T-cell (primary cell): Measurements from ENCODE around the gene NEU1. TPM values are rescaled to one million over a fixed set of nuclear protein-coding genes. Genes with fewer than 3 reads are reported as not detected.
"Not testable (repeated sequence)": the region's sequence is repeated elsewhere in the genome, so short reads cannot be mapped to it uniquely, and the experiment has no call there.

Experiments used
- ATAC-seq, 4 experiments: fragments of 200-7000 bp in 3 of 4; fragments of 150-1000 bp in 1 of 4; cut with Tn5 transposase; replicated peaks in 1 of 4; 1 replicate in 3 of 4; 2 replicates in 1 of 4; pipeline ENCODE4 v1.10.0; 2021; ENCODE audit warnings: moderate library complexity in 3 of 4, mild to moderate bottlenecking in 2 of 4, moderate number of reproducible peaks in 1 of 4
- CTCF ChIA-PET, 2 donors: fragments of 300-600 bp; sonication (Branson Sonifier 250); formaldehyde crosslinking; loops; one replicate each; lab custom pipeline; 2022; ENCODE audit warnings: antibody characterized with exemption in 2 of 2; lab: Charles Lee
- POLR2A ChIA-PET, 2 donors: fragments of 300-600 bp; sonication (Branson Sonifier 250); formaldehyde crosslinking; loops; one replicate each; lab custom pipeline; 2022; ENCODE audit warnings: antibody characterized with exemption in 2 of 2; lab: Charles Lee
- DNase-seq, 35 experiments: peaks; one replicate each; pipeline versions ENCODE4 v3.0.0 to v3.0.0-alpha.2; 2013 to 2023
- H3K27ac ChIP-seq: one replicate; pipeline ENCODE4 v1.5.1; 2013; ENCODE audit warnings: low read length
- H3K27me3 ChIP-seq, 2 experiments: replicated peaks in 1 of 2; 1 replicate in 1 of 2; 2 replicates in 1 of 2; pipeline versions ENCODE4 v1.6.1 to v1.7.0; 2013; ENCODE audit warnings: low read length in 1 of 2, mixed read lengths in 1 of 2; ENCODE audit not compliant: control insufficient read depth in 2 of 2, insufficient read depth in 2 of 2; ENCODE audit errors: extremely low read depth in 1 of 2
- H3K36me3 ChIP-seq, 2 donors: 1 replicate in 1 of 2; 2 replicates in 1 of 2; pipeline versions ENCODE4 v1.6.1 to v1.7.0; 2013; ENCODE audit warnings: low read length in 1 of 2; ENCODE audit not compliant: control insufficient read depth in 2 of 2, insufficient read depth in 1 of 2; ENCODE audit errors: extremely low read depth in 1 of 2
- H3K4me1 ChIP-seq, 2 experiments: 1 replicate in 1 of 2; 2 replicates in 1 of 2; pipeline versions ENCODE4 v1.6.1 to v1.7.0; 2013; ENCODE audit warnings: low read length in 2 of 2, mixed read lengths in 1 of 2; ENCODE audit not compliant: insufficient read depth in 2 of 2, control insufficient read depth in 1 of 2; ENCODE audit errors: extremely low read depth in 1 of 2
- H3K4me3 ChIP-seq, 2 donors: 1 replicate in 1 of 2; 2 replicates in 1 of 2; pipeline versions ENCODE4 v1.5.1 to v1.7.0; 2013; ENCODE audit warnings: mild to moderate bottlenecking in 2 of 2, low read length in 1 of 2, moderate library complexity in 1 of 2; ENCODE audit not compliant: control insufficient read depth in 1 of 2; ENCODE audit errors: extremely low read depth in 1 of 2
- H3K9me3 ChIP-seq: 2 replicates; pipeline ENCODE4 v1.7.0; 2013
- H3K27ac Mint-ChIP-seq, 2 donors: one replicate each; pipeline ENCODE4 v1.8.0; 2020 to 2021; ENCODE audit warnings: mild to moderate bottlenecking in 2 of 2, mixed read lengths in 2 of 2
- H3K27me3 Mint-ChIP-seq, 2 donors: one replicate each; pipeline ENCODE4 v1.8.0; 2021 to 2022; ENCODE audit warnings: mixed read lengths in 2 of 2
- H3K36me3 Mint-ChIP-seq: one replicate; pipeline ENCODE4 v1.8.0; 2021; ENCODE audit warnings: mixed read lengths
- H3K4me1 Mint-ChIP-seq, 3 donors: one replicate each; pipeline ENCODE4 v1.8.0; 2020 to 2022; ENCODE audit warnings: mixed read lengths in 3 of 3, mild to moderate bottlenecking in 1 of 3
- H3K4me3 Mint-ChIP-seq, 3 donors: one replicate each; pipeline ENCODE4 v1.8.0; 2020 to 2022; ENCODE audit warnings: mild to moderate bottlenecking in 3 of 3, mixed read lengths in 3 of 3, moderate library complexity in 3 of 3
- H3K9me3 Mint-ChIP-seq, 3 donors: one replicate each; pipeline ENCODE4 v1.8.0; 2020 to 2022; ENCODE audit warnings: mixed read lengths in 3 of 3
- WGBS: methylation state at CpG from one replicate; pipeline ENCODE4 v1.1.5; 2013; ENCODE audit warnings: missing lambda C conversion rate; ENCODE audit not compliant: insufficient coverage; 5-methylcytosine and 5-hydroxymethylcytosine counted together
- total RNA-seq, 35 experiments: library from RNA in 6 of 35; stranded (reverse) in 6 of 35; fragments of 120-200 nt in 1 of 35; gene quantifications; one replicate each; pipeline versions ENCODE4 v1.2.1 to v1.2.4 and lab custom pipeline; 2013 to 2026

NEU1 gene
- total RNA-seq, 5 donors from 2014 or later (not counting 1 experiment from before 2014, with no cell fraction given) = 15.9 to 29.2 (median 19.9) TPM

DNA sequence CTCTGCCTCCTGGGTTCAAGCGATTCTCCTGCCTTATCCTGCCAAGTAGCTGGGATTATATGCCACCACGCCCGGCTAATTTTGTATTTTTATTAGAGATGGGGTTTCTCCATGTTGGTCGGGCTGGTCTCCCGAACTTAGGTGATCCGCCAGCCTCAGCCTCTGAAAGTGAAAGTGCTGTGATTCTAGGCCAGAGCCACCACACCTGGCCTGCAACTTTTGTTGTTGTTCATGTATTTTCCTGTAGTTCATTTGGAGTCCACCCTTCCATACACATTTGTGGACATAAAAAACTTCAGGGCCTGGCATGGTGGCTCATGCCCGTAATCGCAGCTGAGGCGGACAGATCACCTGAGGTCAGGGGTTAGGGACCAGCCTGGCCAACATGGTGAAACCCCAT, 20.6 kb downstream of the NEU1 start:
- Mint-ChIP-seq H3K4me3 (no peak overlapping the region), H3K9me3 (no peaks in the 10 kb centered on the region), H3K27me3 (no peaks in the 10 kb centered on the region), H3K36me3 (peaks cover 22% of the 10 kb centered on the region), H3K27ac (peak overlapping the region in 1 of 2 donors; percentile 39), H3K4me1 (peaks cover 20 to 24% (median 21%) of the 10 kb centered on the region in 3 donors)
- Histone ChIP-seq H3K4me1 (peaks cover 10 to 20% of the 10 kb centered on the region in 2 experiments), H3K27me3 (no peaks in the 10 kb centered on the region), H3K36me3 (peaks cover 5 to 39% of the 10 kb centered on the region in 2 donors), H3K4me3 (no peak overlapping the region), H3K27ac (no peak overlapping the region), H3K9me3 (no peaks in the 10 kb centered on the region)
- 96% methylated on average over 7 of the region's 9 CpGs for WGBS
- CTCF ChIA-PET = no interaction called here
- POLR2A ChIA-PET = no interaction called here
- ATAC-seq (no peak), DNase-seq (no peak)

DNA sequence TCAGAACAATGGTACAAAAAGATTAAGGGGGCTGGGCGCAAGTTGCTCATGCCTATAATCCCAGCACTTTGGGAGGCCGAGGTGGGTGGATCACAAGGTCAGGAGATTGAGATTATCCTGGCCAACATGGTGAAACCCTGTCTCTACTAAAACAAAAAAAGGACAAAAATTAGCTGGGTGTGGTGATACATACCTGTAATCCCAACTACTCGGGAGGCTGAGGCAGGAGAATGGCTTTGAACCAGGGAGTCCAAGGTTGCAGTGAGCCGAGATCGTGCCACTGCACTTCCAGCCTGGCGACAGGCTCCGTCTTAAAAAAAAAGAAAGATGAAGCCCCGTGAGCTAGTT, 22.9 kb downstream of the NEU1 start:
- POLR2A ChIA-PET = interaction anchor here in 1 of 2 donors (0.5 kb wide), 1 partner anchor 1225 kb away, joined by 7 read pairs; no protein-coding TSS in a partner anchor
- WGBS = 91% methylated on average over 4 of the region's 8 CpGs
- not testable (repeated sequence) for DNase-seq, H3K9me3 ChIP-seq, ATAC-seq, H3K27me3 Mint-ChIP-seq, H3K27ac ChIP-seq, H3K9me3 Mint-ChIP-seq, H3K27me3 ChIP-seq, H3K4me3 Mint-ChIP-seq, H3K4me3 ChIP-seq
- H3K4me1 Mint-ChIP-seq = peaks cover 35 to 39% (median 36%) of the 10 kb centered on the region in 3 donors
- CTCF ChIA-PET = interaction anchor here (0.6 to 2.3 kb wide), 2 partner anchors 23 to 51 kb away, joined by 3 to 5 read pairs; partner anchors contain the start of gene NEU1 (in 1 of the 2)
- Histone ChIP-seq H3K4me1 (peaks cover 17 to 40% of the 10 kb centered on the region in 2 experiments), H3K36me3 (peaks cover 5 to 44% of the 10 kb centered on the region in 2 donors)
- peaks cover 33% of the 10 kb centered on the region for H3K36me3 Mint-ChIP-seq
- H3K27ac Mint-ChIP-seq = peak overlapping the region in 1 of 2 donors; percentile 48

DNA sequence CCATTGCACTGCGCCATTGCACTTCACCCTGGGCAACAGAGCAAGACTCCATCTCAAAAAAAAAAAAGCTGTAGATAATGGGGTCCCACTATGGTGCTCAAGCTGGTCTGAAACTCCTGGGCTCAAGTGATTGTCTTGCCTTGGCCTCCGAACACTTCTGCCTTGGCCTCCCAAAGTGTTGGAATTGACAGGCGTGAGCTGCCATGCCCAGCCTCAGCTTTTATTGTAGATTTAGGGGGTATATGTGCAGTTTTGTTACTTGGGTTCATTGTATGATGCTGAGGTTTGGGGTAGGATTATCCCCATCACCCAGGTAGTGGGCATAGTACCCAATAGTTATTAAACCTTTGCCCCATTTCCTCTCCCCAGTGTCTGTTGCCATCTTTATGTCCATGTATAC, 23.7 kb downstream of the NEU1 start:
- peaks cover 35 to 45% (median 44%) of the 10 kb centered on the region in 3 donors for H3K4me1 Mint-ChIP-seq
- H3K27me3 Mint-ChIP-seq = no peaks in the 10 kb centered on the region
- Histone ChIP-seq H3K27me3 (no peaks in the 10 kb centered on the region), H3K4me1 (peaks cover 17 to 43% of the 10 kb centered on the region in 2 experiments), H3K9me3 (no peaks in the 10 kb centered on the region), H3K4me3 (no peak overlapping the region), H3K27ac (no peak overlapping the region), H3K36me3 (peaks cover 5 to 44% of the 10 kb centered on the region in 2 donors)
- no peaks in the 10 kb centered on the region for H3K9me3 Mint-ChIP-seq
- peak overlapping the region in 1 of 2 donors; percentile 48 for H3K27ac Mint-ChIP-seq
- H3K4me3 Mint-ChIP-seq = no peak overlapping the region
- 92% methylated on average over 2 of the region's 3 CpGs for WGBS
- peaks cover 33% of the 10 kb centered on the region for H3K36me3 Mint-ChIP-seq
- ATAC-seq (no peak), DNase-seq (no peak)
- ChIA-PET POLR2A (no interaction called here), CTCF (interaction anchor here (0.5 to 2.3 kb wide), 5 partner anchors 21 to 237 kb away, joined by 3 to 5 read pairs (median 5); partner anchors contain the start of gene NEU1 (in 1 of the 2))

DNA sequence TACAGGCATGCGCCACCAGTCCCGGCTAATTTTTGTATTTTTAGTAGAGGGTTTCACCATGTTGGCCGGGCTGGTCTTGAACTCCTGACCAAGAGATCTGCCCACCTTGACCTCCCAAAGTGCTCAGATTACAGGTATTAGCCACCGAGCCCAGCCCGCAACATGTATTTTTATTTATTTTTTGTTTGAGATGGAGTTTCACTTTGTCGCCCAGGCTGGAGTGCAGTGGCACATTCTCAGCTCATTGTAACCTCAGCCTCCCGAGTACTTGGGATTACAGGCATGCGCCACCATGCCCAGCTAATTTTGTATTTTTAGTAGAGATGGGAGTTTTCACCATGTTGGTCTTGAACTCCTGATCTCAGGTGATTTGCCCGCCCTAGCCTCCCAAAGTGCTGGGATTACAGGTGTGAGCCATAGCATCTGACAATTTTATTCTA, 24.5 kb downstream of the NEU1 start:
- H3K27me3 ChIP-seq, H3K9me3 ChIP-seq, H3K9me3 Mint-ChIP-seq, ATAC-seq, H3K27me3 Mint-ChIP-seq, DNase-seq: not testable (repeated sequence)
- Mint-ChIP-seq H3K4me1 (peaks cover 35 to 47% (median 44%) of the 10 kb centered on the region in 3 donors), H3K27ac (peak overlapping the region; percentile 98 to 100), H3K4me3 (peak overlapping the region; percentile 13 to 98 (median 21)), H3K36me3 (peaks cover 33% of the 10 kb centered on the region)
- ChIA-PET CTCF (interaction anchor here (0.6 to 2.3 kb wide), 3 partner anchors 22 to 50 kb away, joined by 3 to 5 read pairs (median 4); partner anchors contain the start of gene NEU1 (in 1 of the 2)), POLR2A (interaction anchor here in 1 of 2 donors (0.7 kb wide), 1 partner anchor 285 kb away, joined by 5 read pairs; no protein-coding TSS in a partner anchor)
- peaks cover 5 to 44% of the 10 kb centered on the region in 2 donors for H3K36me3 ChIP-seq
- H3K27ac ChIP-seq = peak overlapping the region; percentile 97
- WGBS = 61% methylated on average over 3 of the region's 9 CpGs
- H3K4me3 ChIP-seq = peak overlapping the region in 1 of 2 donors; percentile 10
- H3K4me1 ChIP-seq = peaks cover 17 to 49% of the 10 kb centered on the region in 2 experiments

DNA sequence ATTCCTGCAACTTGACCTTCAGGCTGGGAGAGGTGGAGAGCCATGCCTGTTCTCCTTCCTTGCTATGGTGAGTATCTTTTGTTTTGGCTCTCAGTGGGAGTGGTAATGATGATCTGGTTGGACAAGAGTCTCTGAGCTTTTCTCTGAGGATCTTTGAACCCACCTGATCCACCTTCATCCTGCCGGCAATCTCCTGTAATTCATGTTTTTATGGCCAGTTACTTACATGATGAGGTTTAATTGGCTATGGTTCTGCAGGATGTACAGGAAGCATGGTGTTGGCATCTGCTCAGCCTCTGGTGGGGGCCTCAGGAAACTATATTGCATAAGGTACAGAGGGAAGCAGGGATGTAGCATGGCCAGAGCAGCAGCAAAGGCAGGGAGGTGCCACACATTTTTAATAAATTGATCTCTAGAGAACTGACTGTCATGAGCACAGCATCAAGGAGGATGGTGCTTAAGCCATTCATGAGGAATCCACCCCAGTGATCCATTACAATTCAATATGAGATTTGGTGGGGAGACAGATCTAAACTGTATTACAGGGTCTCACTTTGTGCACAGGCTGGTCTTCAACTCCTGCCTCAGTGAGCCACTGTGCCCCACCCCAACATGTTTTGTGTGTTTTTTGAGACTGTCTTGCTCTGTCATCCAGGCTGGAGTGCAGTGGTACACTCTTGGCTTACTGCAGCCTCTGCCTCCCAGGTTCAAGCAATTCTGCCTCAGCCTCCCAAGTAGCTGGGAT, 25.1 kb downstream of the NEU1 start:
- POLR2A ChIA-PET = interaction anchor here in 1 of 2 donors (0.7 to 0.8 kb wide), 2 partner anchors 9 to 285 kb away, joined by 3 to 5 read pairs; no protein-coding TSS in a partner anchor
- H3K27ac ChIP-seq = peak overlapping the region; percentile 97
- Mint-ChIP-seq H3K27me3 (no peaks in the 10 kb centered on the region), H3K9me3 (no peaks in the 10 kb centered on the region), H3K4me3 (peak overlapping the region; percentile 94 to 98 (median 98)), H3K36me3 (peaks cover 33% of the 10 kb centered on the region), H3K4me1 (peaks cover 36 to 50% (median 44%) of the 10 kb centered on the region in 3 donors), H3K27ac (peak overlapping the region; percentile 98 to 100)
- peaks cover 17 to 49% of the 10 kb centered on the region in 2 experiments for H3K4me1 ChIP-seq
- DNase-seq = no peak
- no CpG with 5 or more reads among the region's 1 CpG for WGBS
- no peaks in the 10 kb centered on the region for H3K27me3 ChIP-seq
- ATAC-seq = no peak
- CTCF ChIA-PET = interaction anchor here (0.6 to 1.1 kb wide), 3 partner anchors 9 to 107 kb away, joined by 3 to 4 read pairs (median 3); no protein-coding TSS in a partner anchor
- peaks cover 5 to 44% of the 10 kb centered on the region in 2 donors for H3K36me3 ChIP-seq
- no peaks in the 10 kb centered on the region for H3K9me3 ChIP-seq
- peak overlapping the region; percentile 46 to 97 for H3K4me3 ChIP-seq
